WERI-Rb-1 (cell line): ENCODE measurements around the gene EVA1B.

ENCODE experiments used
- DNase-seq: peaks from one replicate; pipeline ENCODE4 v3.0.0-alpha.2; 2020
- H3K27ac ChIP-seq: fragments of 250-450 bp; sonication (Bioruptor Pico); 2 replicates; pipeline ENCODE4 v1.5.1; 2020; ENCODE audit warnings: mild to moderate bottlenecking, moderate library complexity
- H3K27me3 ChIP-seq: fragments of 250-450 bp; sonication (Bioruptor Pico); 2 replicates; pipeline ENCODE4 v1.5.1; 2021; ENCODE audit warnings: mild to moderate bottlenecking, low read depth, moderate library complexity; ENCODE audit not compliant: insufficient read depth, severe bottlenecking
- H3K36me3 ChIP-seq: fragments of 250-450 bp; sonication (Bioruptor Pico); 2 replicates; pipeline ENCODE4 v1.5.1; 2020; ENCODE audit warnings: mild to moderate bottlenecking, moderate library complexity
- H3K4me3 ChIP-seq: 2 replicates; pipeline ENCODE4 v1.5.1; 2011; ENCODE audit warnings: low read depth, mild to moderate bottlenecking, control low read depth, low read length
- H3K9me3 ChIP-seq: fragments of 250-450 bp; sonication (Bioruptor Pico); 2 replicates; pipeline ENCODE4 v1.5.1; 2021; ENCODE audit warnings: mild to moderate bottlenecking, moderate library complexity; ENCODE audit not compliant: severe bottlenecking
- TF ChIP-seq, protein P1 (sequence below): IDR thresholded peaks from 2 replicates; pipeline ENCODE4 v1.5.1; 2011; ENCODE audit warnings: low read depth, mild to moderate bottlenecking, control low read depth, inconsistent platforms, low read length

Gene EVA1B

DNA sequence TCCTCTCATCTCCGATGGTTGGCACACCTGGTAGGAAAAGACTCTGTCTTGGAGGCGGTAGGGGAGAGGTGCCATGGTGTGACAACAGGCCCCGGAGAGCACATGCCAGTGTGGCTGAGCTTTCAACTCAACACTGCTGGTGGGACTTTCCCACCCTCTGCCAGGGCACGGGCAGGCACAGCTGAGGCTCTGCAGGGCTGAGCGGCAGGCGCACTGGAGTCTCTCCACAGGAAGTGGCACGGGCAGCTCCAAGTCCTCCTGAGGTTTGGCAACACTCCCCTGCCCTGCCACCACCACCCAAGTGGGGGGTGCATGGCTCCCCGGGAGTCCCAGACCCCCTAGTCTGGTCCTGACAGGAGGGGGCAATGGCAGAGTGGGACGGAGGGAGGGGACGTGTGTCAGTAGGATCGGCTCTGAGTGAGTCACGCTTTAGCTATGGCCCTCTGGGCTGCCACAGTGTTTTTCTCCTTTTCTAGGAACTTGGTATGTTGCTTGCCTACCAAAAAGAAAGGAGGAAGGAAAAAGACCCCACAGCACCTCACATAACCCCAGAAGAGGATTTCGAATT lies 27.3 kb upstream of the EVA1B start:
- Histone ChIP-seq H3K36me3 (peaks cover 42% of the 10 kb centered on the region), H3K4me3 (no peak overlapping the region), H3K9me3 (no peaks in the 10 kb centered on the region), H3K27ac (no peak overlapping the region), H3K27me3 (no peaks in the 10 kb centered on the region)
- TF ChIP-seq, protein P1, sequence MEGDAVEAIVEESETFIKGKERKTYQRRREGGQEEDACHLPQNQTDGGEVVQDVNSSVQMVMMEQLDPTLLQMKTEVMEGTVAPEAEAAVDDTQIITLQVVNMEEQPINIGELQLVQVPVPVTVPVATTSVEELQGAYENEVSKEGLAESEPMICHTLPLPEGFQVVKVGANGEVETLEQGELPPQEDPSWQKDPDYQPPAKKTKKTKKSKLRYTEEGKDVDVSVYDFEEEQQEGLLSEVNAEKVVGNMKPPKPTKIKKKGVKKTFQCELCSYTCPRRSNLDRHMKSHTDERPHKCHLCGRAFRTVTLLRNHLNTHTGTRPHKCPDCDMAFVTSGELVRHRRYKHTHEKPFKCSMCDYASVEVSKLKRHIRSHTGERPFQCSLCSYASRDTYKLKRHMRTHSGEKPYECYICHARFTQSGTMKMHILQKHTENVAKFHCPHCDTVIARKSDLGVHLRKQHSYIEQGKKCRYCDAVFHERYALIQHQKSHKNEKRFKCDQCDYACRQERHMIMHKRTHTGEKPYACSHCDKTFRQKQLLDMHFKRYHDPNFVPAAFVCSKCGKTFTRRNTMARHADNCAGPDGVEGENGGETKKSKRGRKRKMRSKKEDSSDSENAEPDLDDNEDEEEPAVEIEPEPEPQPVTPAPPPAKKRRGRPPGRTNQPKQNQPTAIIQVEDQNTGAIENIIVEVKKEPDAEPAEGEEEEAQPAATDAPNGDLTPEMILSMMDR, result no peak
- no peak for DNase-seq

DNA sequence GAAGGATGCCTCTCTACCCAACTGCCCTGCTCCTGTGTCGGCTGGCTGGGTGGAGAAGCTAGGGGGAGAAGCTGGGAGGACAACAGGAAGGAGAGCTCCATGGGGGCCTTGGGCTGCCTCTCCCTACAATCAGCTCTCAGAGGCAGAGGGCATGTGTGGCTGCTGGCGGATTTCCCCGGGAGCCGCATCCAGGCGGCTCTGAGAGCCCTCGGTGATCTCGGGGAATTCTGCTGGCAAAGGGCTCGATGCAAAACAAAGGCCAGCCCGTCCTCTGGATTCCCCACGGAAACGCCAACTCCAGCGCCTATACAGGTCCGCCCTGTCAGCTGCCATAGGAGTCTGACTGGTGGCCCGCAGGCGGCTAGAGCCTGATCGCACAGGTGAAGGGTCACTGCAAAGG lies 26.4 kb upstream of the EVA1B start:
- Histone ChIP-seq H3K36me3 (peaks cover 40% of the 10 kb centered on the region), H3K27me3 (no peaks in the 10 kb centered on the region), H3K9me3 (no peaks in the 10 kb centered on the region), H3K27ac (no peak overlapping the region), H3K4me3 (no peak overlapping the region)
- no peak for DNase-seq
- TF ChIP-seq, protein P1, result no peak

DNA sequence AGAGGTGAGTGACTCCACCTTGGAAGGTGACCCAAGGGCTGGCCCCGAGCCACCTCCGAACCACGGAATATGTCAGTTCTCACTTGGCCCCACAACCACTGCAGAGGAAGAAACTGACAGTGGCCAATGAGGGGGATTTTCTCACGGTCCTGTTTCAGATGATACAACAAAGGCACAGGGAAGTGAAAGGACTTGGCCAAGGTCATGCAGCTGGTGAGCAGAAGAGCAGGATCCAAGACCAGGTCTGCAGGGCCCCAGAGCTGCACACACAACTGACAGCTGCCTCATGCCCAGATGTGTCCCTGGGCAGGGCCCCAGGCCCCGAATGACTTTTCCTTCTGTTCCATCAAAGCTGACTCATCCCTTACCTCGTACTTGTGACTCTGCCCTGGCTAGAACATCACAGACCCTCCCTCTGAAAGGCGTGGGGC lies 25.8 kb upstream of the EVA1B start:
- H3K27me3 ChIP-seq, result no peaks in the 10 kb centered on the region
- DNase-seq, result no peak
- H3K27ac ChIP-seq, result no peak overlapping the region
- no peaks in the 10 kb centered on the region for H3K9me3 ChIP-seq
- H3K36me3 ChIP-seq, result peaks cover 35% of the 10 kb centered on the region
- no peak overlapping the region for H3K4me3 ChIP-seq
- TF ChIP-seq, protein P1, result no peak

DNA sequence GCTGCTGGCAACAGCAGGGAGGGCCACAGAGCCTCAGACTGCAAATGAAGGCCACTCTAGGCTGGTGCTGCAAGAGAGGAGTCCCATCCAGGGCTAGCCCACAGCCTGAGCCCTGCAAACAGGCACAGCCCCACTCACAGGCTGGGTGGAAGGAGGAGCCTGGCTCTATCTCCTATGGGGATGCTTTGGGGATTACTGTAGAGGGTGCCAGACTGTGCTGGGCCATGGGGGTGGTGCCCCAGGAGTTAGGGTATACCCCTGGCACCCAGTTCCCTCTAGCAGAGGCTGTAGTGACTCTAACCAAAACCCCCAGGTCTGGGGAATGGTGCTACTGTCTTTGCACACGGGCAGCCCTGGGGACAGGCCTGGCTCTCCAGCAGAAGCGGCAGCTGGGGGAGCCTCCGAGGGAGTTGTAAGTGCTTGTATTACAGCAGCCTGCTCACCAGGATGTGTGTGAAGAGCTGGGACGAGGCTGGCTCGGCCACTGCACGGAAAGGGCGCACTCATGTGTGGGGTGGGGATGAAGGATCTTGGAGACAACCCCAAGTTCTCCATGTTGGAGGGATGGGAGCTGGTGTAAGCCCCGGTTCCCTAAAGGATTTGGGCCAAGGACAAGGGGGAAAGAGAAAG lies 23.4 kb upstream of the EVA1B start:
- H3K9me3 ChIP-seq, result no peaks in the 10 kb centered on the region
- no peak overlapping the region for H3K4me3 ChIP-seq
- no peaks in the 10 kb centered on the region for H3K27me3 ChIP-seq
- TF ChIP-seq, protein P1, result no peak
- peaks cover 35% of the 10 kb centered on the region for H3K36me3 ChIP-seq
- no peak overlapping the region for H3K27ac ChIP-seq
- no peak for DNase-seq

- no peaks in the 10 kb centered on the region for H3K9me3 ChIP-seq
- no peaks in the 10 kb centered on the region for H3K27me3 ChIP-seq
- H3K27ac ChIP-seq, result no peak overlapping the region
- no peak for DNase-seq
- H3K36me3 ChIP-seq, result peaks cover 35% of the 10 kb centered on the region
- TF ChIP-seq, protein P1, result no peak
- H3K4me3 ChIP-seq, result no peak overlapping the region
Observed at GRCh38 chr1:36345353-36345752, 21.9 kb upstream of the EVA1B start.

DNA sequence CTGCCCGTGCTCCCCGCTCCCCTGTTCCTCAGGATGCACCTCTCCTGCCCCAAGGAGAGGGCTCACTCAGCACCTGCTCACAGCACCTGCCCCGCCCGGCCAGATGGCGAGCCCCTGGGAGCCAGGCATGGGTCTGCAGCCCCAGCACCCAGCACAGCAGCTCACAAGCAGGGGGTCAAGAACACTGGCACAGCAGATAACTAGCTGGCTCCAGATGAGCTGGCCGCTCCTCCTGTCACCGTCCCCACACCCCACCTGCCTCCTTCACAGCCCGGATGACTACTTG lies 20.9 kb upstream of the EVA1B start:
- no peaks in the 10 kb centered on the region for H3K9me3 ChIP-seq
- H3K36me3 ChIP-seq, result peaks cover 35% of the 10 kb centered on the region
- no peak overlapping the region for H3K4me3 ChIP-seq
- no peaks in the 10 kb centered on the region for H3K27me3 ChIP-seq
- H3K27ac ChIP-seq, result no peak overlapping the region
- DNase-seq, result no peak
- TF ChIP-seq, protein P1, result no peak
